ENCODE measurements around the gene SLC66A3.

DNA sequence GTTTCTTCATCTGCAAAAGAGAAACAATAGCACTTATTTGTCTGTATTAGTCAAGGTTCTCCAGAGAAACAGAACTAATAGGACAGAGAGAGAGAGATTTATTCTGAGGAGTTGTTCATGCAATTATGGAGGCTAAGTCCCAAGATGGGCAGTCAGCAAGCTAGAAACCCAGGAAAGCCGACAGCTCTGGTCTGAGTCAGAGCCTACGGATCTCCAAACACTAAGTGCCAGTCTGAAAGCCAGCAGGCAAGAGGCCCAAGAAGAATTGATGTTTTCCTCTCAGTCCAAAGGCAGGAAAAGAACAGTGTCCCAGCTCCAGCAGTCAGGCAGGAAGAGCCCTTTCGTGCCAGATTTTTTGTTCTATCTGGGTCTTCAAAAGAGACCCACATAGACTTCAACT, 36.5 kb upstream of the SLC66A3 start:
- TF ChIP-seq CTCF (IDR thresholded peaks at IDR 0.05) (no peak), ZFX (IDR thresholded peaks at IDR 0.05; ENCODE audit: borderline replicate concordance) (no peak)
